Left ventricle myocardium superior (tissue), 1 donor: Measurements from ENCODE around the gene ITGA5. TPM values are rescaled to one million over a fixed set of nuclear protein-coding genes. Genes with fewer than 3 reads are reported as not detected.

Experiments used
- ATAC-seq: fragments of 200-7000 bp; cut with Tn5 transposase; one replicate; pipeline ENCODE4 v1.9.1; 2020; ENCODE audit warnings: mild to moderate bottlenecking, moderate library complexity
- DNase-seq: peaks from one replicate; pipeline ENCODE4 v3.0.0-alpha.2; 2020
- intact Hi-C: fragments of 100-400 bp; cut with micrococcal nuclease; formaldehyde crosslinking; loops from one replicate; pipeline ENCODE4 v1.11.0; 2022
- total RNA-seq: library from RNA; stranded (reverse); fragmentation: NEBNext Ultra II Directional; extraction: Animal tissue kit (Norgen Biotek cat#: 25700); gene quantifications from one replicate; pipeline ENCODE4 v1.2.1, GENCODE V29; 2021
- donor health status: DM: no; HTN: yes; CAD: no; lungs with severe emphysema.

The ITGA5 gene
- total RNA-seq, 1 donor from 2014 or later = 44.1 TPM

- ATAC-seq (no peak), DNase-seq (no peak)
- intact Hi-C loops = no loop called here
Observed at GRCh38 chr12:54415221-54415929, 3.7 kb downstream of the ITGA5 start.

GRCh38 chr12:54413284-54414190 lies 5.5 kb downstream of the ITGA5 start:
- ATAC-seq (peak; percentile 28), DNase-seq (peak; percentile 68)
- intact Hi-C loops = no loop called here

GRCh38 chr12:54412786-54413185 lies 6.3 kb downstream of the ITGA5 start:
- no peak for DNase-seq
- ATAC-seq = peak; percentile 55
- intact Hi-C loops = no loop called here

GRCh38 chr12:54412348-54412747 lies 6.7 kb downstream of the ITGA5 start:
- ATAC-seq (peak; percentile 11), DNase-seq (no peak)
- intact Hi-C loops = no loop called here

- ATAC-seq (peak; percentile 62), DNase-seq (peak; percentile 73)
- intact Hi-C loops = no loop called here
Observed at GRCh38 chr12:54411391-54412241, 7.5 kb downstream of the ITGA5 start.

- ATAC-seq (no peak), DNase-seq (no peak)
- intact Hi-C loops = no loop called here
Observed at GRCh38 chr12:54409267-54409666, 9.8 kb downstream of the ITGA5 start.

- intact Hi-C loops = no loop called here
- ATAC-seq = peak; percentile 47
Observed at GRCh38 chr12:54407183-54407905, 11.7 kb downstream of the ITGA5 start.

GRCh38 chr12:54405573-54405972 lies 13.5 kb downstream of the ITGA5 start:
- ATAC-seq (no peak), DNase-seq (peak; percentile 19)
- intact Hi-C loops = no loop called here

More at GRCh38 chr12:54407183-54407905, 11.7 kb downstream of the ITGA5 start:
- DNase-seq = no peak

GRCh38 chr12:54405106-54405505 lies 14.0 kb downstream of the ITGA5 start:
- intact Hi-C loops = no loop called here
- no peak for DNase-seq
- ATAC-seq = no peak

GRCh38 chr12:54404061-54405004 lies 14.7 kb downstream of the ITGA5 start:
- intact Hi-C loops = no loop called here
- ATAC-seq (peak; percentile 9), DNase-seq (no peak)

GRCh38 chr12:54401119-54401518 lies 17.9 kb downstream of the ITGA5 start:
- DNase-seq (no peak), ATAC-seq (no peak)
- intact Hi-C loops = no loop called here

- peak; percentile 83 for ATAC-seq
- intact Hi-C loops = loop anchor here (1.0 kb wide), 1 partner anchor 40 kb away; no protein-coding TSS in a partner anchor
Observed at GRCh38 chr12:54398995-54399793, 19.9 kb downstream of the ITGA5 start.

GRCh38 chr12:54398218-54398617 lies 20.8 kb downstream of the ITGA5 start:
- intact Hi-C loops = no loop called here
- no peak for ATAC-seq
- no peak for DNase-seq

More at GRCh38 chr12:54398995-54399793, 19.9 kb downstream of the ITGA5 start:
- peak; percentile 92 for DNase-seq

- no peak for DNase-seq
- no peak for ATAC-seq
- intact Hi-C loops = no loop called here
Observed at GRCh38 chr12:54397157-54397556, 21.9 kb downstream of the ITGA5 start.

- ATAC-seq (no peak), DNase-seq (no peak)
- intact Hi-C loops = no loop called here
Observed at GRCh38 chr12:54395545-54395944, 23.5 kb downstream of the ITGA5 start.

GRCh38 chr12:54394986-54395385 lies 24.1 kb downstream of the ITGA5 start:
- DNase-seq (no peak), ATAC-seq (no peak)
- intact Hi-C loops = no loop called here

GRCh38 chr12:54394281-54394719 lies 24.8 kb downstream of the ITGA5 start:
- intact Hi-C loops = no loop called here
- DNase-seq (no peak), ATAC-seq (peak; percentile 36)
